OCI-M2 (cell line): ENCODE results near the gene HSPA2.
"Not testable (repeated sequence)": the region's sequence is repeated elsewhere in the genome, so short reads cannot be mapped to it uniquely, and the experiment has no call there.

ENCODE experiments used
- DNase-seq: peaks from one replicate; lab custom pipeline; 2025; ENCODE audit not compliant: unreplicated experiment; lab: John Stamatoyannopoulos, UW

Gene HSPA2

GRCh38 chr14:64558216-64558615, 17.7 kb downstream of the HSPA2 start:
- DNase-seq = not testable (repeated sequence)

GRCh38 chr14:64561631-64562030, 21.1 kb downstream of the HSPA2 start:
- no peak for DNase-seq

- no peak for DNase-seq
These were observed 21.9 kb downstream of the HSPA2 start for GRCh38 chr14:64562436-64562835.

- no peak for DNase-seq
These were observed 23.2 kb downstream of the HSPA2 start for GRCh38 chr14:64563696-64564095.

- DNase-seq = no peak
These were observed 26.1 kb downstream of the HSPA2 start for GRCh38 chr14:64566651-64567122.

- no peak for DNase-seq
These were observed 28.6 kb downstream of the HSPA2 start for GRCh38 chr14:64569138-64569631.

- DNase-seq = not testable (repeated sequence)
These were observed 29.1 kb downstream of the HSPA2 start for GRCh38 chr14:64569646-64570045.

- DNase-seq = no peak
These were observed 32.0 kb downstream of the HSPA2 start for GRCh38 chr14:64572386-64573104.

GRCh38 chr14:64573109-64573508, 32.6 kb downstream of the HSPA2 start:
- no peak for DNase-seq

GRCh38 chr14:64574371-64575107, 34.0 kb downstream of the HSPA2 start:
- no peak for DNase-seq

- no peak for DNase-seq
These were observed 36.7 kb downstream of the HSPA2 start for GRCh38 chr14:64577211-64577610.

GRCh38 chr14:64580467-64580866, 39.9 kb downstream of the HSPA2 start:
- DNase-seq = no peak

- no peak for DNase-seq
These were observed 40.8 kb downstream of the HSPA2 start for GRCh38 chr14:64581363-64581762.

GRCh38 chr14:64581817-64582216, 41.3 kb downstream of the HSPA2 start:
- DNase-seq = no peak

- no peak for DNase-seq
These were observed 43.6 kb downstream of the HSPA2 start for GRCh38 chr14:64584190-64584589.

- DNase-seq = no peak
These were observed 51.3 kb downstream of the HSPA2 start for GRCh38 chr14:64591809-64592208.
